Activated gamma-delta T cell treated with Interleukin-2 at 50 U/mL for 16 hours (primary cell): ENCODE data around the gene CALN1.

ENCODE experiments used
- DNase-seq: peaks from one replicate; pipeline ENCODE4 v3.0.0-alpha.2; 2020

Gene CALN1

DNA sequence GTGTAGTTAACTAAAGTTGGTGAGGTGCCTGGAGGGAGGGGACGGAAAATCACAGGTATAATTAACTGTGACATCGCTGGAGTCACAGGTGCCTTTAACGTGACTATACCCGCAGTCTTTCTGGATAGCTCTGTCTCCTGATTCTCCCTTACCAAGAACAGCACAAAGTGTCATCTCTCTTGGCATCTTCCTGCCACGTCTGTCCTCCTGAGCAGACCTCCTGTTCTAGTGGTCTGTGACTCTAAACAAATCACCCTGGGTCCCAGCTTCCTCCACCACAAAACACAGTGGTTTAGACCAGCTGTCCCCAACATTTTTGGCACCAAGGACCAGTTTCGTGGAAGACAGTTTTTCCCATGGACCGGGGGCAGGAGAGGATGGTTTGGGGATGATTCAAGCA, 90.5 kb downstream of the CALN1 start:
- no peak for DNase-seq

DNA sequence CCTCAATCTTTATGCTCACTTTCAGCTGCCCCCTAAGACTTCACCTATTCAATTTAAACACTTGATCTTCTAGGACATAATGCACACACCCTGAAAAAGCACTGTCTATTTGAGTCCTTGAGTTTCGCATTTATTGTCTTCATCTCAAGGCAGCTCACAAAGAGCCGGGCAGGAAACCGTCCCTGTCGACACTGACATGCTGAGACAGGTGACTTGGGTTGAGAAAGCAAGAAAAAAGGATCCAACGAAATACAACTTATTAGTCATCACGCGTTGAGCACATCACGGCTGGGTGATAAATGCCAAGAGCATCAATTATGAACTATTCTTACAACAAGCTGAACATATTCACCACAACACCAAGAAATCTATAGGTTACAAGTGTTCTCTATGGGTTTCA, 91.1 kb downstream of the CALN1 start:
- DNase-seq, result no peak

DNA sequence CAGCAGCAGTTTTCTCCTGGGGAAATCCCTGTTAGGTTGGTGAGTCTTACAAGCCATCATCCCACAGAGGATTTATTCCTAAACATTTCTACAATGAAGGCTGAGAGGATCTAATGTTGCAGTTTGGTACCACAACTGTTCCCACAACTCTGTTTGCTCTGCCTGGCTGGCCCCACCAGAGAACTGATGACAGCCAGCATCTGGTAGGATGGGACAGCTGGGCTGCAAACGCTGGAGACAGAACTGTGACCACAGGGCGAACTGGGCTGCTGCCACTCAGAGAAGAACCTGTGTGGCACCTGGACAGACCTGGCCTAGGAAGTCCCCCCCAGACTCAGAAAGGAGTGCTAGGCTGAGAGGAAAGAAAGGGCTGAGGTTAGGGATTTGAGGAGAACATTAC, 94.8 kb downstream of the CALN1 start:
- no peak for DNase-seq

DNA sequence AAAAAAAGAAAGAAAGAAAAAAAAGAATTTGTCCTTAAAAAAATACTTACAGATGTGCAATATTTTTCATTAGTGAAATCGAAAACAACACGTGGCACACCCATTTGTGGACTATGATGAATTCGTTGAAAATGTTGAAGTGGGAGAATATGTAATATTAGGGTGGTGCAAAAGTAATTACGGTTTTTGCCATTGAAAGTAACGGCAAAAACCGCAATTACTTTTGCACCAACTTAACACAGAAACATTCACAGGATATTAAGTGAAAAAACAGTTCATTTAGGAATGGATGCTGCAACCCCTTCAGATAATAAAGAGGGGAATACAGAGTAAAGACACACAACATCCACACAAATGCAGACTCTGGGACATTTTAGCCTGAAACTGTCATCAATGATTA, 96.0 kb downstream of the CALN1 start:
- DNase-seq, result no peak

DNA sequence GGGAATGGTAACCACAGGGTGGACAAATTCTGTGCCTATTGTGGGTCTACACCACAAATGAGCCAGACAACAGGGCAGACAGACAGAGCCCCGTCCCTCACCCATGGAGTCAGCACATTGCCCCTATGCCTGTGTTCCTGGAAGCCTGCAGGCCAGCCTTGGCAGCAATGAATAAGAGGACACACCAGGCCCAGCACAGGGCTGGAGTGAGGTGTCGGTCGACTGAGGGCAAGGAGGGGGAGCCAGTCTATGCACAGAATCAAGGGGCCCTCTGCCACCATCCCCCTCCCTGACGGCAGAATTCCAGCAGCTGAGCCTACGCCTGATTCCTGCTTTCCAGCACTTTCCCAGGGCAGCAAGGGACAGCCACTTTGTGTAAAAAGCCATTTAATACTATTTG, 98.2 kb downstream of the CALN1 start:
- no peak for DNase-seq

DNA sequence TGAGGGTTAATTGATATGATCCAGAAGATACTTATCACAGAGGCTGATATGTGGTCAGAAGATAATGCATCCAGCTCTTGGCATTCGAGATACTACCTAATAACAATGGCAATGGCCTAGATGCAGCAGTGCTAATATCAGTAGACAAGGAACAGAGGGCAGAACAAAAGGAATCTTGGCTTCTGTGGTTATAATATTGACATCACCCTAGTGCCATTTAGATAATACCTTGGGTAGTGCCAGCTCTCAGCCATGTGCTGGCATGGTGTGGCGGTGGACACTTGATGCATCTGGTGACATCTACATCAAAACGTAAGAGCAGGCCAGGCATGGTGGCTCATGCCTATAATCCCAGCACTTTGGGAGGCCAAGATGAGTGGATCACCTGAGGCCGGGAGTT, 101.8 kb downstream of the CALN1 start:
- DNase-seq, result no peak

DNA sequence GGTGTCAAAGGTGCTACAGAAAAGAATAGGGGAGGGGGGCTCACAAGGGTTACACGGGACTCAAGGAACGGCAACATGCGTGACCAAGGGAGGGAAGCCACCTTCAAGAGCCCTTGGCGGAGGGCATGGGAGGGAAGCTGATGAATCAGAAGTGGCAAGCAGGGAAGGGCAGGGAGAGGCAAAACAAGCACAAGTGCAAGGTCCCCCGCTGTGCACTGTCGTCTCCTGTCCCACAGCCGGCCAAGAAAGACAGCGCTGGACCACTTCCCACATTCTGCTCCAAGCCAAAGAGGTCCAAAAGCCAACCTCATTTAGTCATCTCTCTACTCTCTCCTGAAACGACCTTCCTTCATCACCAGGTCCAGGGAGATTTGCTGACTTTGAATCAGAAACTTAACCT, 102.7 kb downstream of the CALN1 start:
- DNase-seq, result no peak

DNA sequence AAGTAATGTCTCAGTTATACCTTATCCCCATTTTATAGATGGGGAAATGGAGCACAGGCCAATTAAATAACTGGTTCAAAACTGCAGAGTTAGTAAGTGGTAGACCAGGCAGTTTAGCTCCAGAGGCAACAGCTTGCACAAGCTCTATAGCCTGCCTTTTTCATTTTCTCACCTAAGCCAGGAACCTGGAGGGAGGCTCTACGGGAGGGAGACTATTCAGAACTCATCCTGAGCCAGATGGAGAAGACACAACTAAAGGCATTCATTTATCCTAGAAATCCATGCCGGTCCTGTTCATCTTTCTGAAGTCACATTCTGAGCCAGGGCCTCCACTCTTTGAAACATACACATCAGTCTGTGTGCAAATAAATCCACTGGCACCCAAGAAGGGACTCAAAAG, 103.2 kb downstream of the CALN1 start:
- DNase-seq, result no peak

DNA sequence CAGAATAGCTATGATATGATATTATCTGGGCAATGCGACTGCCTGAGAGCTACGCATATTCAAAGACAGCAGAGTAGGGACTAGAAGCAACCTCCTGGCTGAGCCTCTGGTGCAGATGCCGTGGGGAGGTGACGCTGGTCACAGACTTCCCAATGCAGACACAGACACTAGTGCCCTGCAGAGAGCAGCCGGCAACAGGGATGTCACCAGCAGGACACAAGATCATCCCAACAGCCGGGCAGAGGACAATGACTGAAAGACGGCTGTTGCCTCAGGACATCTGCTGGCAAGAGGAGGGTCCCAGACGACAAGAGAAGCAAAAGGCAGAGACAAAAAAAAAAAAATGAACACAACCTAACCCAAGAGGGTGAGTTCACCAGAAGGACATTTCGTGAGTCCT, 104.6 kb downstream of the CALN1 start:
- no peak for DNase-seq

DNA sequence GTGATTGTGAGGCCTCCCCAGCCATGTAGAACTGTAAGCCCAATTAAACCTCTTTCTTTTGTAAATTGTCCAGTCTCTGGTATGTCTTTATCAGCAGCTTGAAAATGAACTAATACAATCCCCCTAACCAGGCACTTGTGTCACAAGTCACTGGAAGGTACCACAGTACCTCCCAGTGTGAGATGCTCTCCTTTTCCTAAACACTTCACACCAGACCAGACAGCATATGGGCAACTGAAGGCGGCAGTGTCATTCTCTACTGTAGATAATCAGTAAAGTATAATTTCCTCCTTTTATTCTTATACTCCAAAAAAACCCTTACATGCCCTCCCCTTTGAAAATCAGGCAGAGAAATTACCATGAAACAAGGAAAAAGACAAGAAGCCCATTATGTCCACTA, 113.2 kb downstream of the CALN1 start:
- no peak for DNase-seq

DNA sequence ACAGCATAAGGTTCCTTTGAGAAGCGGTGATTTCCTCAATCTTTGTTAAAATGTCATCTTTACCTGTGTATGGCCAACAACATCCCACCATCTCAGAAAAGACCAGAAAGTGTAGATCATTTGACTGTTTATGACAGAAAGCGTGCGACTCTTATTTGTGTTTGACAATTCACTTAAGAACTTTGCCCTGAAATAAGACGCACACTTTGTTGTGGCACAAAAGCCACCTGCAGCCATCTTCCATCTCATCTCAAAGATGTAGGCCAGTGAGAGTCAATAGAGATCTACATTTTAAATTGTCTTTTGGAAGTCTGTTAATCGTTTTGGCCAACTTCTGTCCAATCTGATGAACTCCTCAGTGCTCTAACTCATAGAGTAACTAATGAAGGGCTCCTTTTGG, 114.0 kb downstream of the CALN1 start:
- DNase-seq, result no peak

DNA sequence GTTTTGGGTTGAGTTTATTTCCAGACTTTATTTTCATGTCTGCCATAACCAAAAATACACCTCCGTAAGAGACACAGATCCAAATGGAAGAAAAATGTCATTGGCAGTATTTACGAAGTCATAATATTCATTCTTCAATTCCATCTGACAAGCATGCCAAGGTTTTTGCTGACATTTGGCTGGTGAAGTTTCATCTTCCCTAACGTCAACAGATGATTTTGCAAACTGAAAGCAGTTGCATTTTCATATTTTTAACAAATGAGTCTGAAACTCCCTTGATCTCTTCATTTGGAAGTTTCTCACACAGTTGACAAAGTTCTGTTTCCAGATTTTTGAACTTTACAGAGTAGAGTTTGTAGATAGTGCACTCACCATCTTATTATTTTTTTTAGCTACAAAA, 114.5 kb downstream of the CALN1 start:
- DNase-seq, result no peak

DNA sequence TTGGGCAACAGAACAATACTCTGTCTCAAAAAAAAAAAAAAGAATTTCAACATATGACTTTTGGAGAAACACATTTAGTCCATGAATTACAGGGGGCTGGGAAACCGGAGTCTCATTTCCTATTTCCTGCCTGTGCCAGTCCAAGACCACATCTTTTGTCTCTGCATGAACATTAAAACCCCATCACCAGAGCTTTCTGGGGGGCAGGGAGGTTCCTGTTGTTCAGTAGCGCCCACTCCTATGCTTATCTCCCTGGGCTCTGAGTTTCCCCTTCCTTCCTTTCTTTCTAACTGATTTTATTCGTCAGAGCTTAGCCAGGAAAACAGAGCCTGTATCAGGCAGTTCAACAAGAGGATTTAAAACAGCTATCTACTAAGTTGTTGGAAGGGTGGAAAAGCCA, 119.3 kb downstream of the CALN1 start:
- no peak for DNase-seq

DNA sequence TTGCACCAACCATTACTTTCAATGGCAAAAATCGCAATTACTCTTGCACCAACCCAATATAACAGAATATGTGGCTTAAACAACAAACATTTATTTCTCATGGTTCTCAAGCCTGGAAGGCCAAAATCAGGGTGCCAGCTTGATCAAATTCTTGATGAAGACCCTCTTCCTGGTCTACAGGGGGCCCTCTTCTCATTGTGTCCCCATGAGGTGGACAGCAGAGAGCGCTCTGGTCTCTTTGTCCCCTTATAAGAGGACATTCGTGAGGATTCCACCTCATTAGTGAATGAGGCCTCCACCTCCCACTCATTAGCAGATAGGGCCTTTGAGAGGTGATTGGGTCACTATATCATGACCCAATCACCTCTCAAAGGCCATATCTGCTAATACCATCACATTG, 120.0 kb downstream of the CALN1 start:
- no peak for DNase-seq

DNA sequence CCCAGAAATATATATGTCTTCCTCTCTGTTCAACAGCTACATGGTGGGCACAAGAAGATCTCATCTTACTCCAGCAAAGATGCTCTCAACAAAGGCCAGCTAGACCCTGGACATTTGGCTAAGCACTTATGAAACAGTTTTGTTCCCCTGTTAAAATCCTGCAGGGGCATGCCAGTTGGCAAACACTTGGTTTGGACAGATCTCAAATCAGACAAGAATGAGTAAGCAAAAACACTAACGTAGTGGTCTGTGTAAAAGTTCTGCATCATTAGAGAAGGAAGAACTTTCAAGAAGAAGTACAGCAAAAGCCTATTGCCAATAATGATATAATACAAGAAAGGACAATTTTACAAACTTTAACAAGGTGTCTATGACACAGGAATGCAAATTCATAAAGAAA, 125.6 kb downstream of the CALN1 start:
- DNase-seq, result no peak

DNA sequence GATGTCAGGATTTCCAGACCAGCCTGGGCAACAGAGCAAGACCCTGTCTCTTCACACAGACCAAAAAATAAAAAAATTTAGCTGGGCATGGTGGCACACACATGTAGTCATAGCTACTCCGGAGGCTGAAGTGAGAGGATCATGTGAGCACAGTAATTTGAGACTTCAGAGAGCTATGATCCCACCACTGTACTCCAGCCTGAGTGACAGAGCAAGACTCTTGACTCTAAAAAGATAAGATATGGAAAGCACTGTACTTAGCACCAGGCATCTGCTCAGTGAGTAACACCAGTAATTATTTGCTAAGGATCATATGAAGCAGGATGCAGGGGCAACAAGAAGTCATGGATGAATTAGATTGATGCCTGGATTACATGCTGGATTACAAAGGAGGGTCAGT, 128.8 kb downstream of the CALN1 start:
- DNase-seq, result no peak

DNA sequence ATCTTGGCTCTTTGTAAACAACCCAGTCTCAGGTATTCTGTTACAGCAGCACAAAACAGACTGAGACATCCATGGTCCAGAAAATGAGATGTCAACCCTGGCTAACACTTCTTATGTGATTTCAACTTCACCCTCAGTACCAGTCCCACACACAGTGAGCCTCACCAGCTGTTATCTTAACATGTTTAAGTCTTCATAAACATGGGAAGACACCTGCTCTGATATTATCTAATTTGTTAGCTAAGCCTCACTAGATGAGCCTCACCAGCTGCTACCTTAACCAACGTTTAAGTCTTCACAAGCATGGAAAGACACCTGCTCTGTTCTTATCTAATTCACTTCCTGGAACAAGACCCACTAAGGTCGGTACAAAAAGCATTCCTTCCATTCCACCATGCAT, 130.8 kb downstream of the CALN1 start:
- DNase-seq, result no peak

DNA sequence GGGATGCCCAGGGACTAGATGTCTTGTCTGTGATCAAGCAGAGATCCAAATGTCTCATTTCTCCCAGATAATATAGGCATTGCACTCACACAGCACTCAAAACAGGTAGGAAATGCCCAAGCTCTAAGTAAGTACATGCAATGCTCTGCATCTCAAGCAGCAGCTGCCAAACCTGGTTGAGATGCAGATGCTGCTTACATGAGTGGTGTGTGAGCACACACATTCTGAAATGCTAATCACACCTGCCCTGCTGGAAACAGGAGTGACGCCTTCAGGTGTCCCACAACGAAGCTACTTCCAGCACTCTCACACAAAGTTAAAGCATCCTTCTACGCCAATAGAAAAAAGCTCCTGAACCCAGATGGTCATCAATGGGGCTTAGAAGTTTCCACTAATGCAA, 132.9 kb downstream of the CALN1 start:
- DNase-seq, result no peak

DNA sequence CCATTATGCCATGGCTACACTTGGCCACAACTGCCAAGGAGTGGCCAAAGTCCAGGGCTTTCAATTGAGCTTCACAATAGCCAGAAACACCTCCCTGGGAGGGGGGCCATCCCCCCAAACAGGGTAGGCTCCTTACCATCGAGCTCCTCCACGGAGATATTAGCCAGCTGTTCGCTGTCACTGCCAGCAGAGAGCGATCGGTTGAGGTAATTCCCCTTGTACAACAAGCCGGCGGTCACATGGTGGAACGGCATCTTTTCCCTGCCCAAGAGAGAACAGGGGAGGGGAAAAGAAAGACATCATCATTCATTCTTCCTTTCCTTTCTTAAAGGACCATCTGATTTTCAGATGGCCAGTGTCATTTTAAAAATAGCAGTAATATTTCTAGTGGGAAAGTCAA, 133.6 kb downstream of the CALN1 start:
- DNase-seq, result no peak

DNA sequence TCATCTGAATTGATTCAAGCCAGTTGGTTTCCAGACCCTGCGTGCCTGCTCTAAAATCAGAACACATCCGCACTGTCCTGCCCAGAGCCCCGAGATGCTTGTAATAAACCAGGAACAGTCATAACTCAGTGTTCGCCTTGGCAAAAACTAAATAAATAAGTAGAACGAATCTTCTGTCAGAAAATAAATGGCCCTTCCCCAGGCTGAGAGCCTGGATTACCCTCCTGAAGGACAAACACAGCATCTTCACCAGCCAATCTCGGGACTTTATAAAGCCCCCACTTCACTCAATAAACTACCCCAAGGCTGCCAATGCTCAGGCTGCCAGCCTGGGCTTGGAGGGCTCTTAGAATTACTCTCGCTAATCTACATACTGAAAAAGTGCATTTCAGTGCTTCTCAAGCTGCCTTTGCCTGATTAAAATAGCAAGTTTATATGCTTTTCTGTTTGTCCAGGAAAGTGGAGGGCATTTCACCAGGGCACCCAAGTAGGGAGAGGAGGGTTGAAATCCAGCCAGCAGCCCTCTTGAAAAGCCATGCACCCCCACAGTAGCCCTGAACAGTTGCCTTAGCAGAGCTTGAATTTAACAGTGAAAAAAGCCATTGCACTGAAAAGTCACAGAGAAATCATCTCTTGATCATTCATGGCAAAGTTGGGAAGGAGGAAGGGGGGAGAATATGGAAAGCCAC, 136.6 kb downstream of the CALN1 start:
- DNase-seq, result no peak

DNA sequence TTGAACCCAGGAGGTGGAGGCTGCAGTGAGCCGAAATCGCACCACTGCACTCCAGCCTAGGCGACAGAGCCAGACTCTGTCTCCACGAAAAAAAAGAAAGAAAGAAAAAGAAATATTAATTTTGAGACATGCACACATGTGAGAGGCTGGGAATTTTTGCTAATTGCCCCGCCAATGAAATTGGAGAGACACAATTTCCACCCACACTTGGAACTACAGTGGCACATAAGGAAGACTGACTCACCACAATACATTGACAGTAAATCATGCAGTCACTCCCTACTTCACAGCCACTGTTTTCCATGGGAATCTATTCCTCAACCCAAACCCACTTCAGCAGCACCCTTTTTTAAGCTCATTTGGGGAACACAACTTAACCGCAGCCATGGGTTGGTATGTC, 139.7 kb downstream of the CALN1 start:
- DNase-seq, result no peak

DNA sequence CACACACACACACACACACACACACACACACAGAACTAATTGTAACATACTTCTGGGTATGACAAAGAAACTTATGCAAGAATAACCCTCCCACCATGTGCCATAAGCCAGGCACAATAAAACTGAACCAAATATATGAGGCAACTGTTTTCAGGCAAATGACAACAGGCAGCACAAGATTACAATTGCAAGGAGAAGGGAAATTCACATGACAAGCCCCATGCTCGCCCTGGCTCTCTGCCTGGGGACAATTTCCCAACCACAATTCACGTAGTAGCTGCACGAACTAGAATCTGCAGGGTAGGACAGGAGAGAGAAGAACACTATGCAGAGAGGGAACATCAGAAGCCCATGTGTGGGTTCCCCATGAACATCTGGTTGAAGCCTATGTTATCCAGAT, 143.3 kb downstream of the CALN1 start:
- DNase-seq, result no peak

DNA sequence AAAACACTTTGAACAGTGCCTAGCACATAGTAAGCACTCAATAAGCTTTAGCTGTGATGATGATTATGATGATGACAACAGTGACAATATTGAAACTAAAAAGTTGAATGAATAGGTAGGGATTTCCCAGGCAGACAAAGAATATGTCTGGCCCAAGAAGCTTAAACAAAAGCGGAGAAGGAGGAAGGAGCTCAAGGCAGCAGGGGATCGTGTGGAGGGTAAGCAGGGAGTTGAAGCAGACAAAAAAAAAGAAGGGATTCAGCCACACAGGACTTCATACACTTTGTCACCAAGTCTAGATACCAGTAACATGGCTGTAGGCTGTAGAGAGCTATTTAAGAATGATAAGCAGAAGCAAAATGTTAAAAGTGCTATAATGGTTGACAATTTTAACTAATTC, 144.0 kb downstream of the CALN1 start:
- DNase-seq, result no peak

DNA sequence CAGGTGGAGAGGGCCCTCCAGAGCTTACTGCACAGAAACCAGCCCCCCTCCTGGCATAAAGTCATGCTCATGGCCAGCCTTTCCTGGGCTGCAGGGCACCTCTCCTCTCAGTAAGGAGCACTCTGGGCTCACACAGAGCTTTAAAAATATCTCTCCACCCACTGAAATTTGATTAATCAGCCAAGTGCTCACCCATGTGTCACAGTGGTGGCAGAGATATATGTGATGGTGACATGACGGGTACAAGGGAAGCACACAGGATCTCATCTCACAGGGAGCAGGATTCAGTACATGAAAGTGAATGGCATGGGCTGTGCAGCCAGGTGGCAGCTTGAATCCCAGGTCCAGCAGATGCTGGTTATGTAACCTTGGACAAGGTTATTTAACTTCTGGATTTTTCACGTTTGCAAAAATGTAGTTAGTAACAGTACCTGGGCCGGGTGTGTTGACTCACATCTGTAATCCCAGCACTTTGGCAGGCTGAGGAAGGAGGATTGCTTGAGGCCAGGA, 144.8 kb downstream of the CALN1 start:
- no peak for DNase-seq

DNA sequence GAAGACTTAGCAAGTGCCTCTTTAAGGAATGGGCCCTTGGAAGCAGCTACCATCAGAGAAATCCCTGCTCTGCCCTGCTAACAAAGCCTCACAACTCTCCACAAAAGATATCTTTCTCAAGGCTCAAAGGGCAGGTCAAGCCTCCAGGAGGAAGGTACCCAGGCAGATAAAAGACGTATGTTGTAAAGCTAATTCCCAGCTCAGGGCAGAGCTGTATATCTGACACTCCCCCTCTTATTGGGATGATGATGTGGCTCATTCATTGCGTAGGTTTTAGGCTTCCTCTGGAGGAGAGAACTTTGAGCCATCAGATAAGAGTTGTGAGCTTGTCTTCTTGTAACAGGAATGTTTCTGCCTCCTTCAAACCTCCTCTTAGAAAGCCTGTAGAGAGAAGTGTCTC, 145.4 kb downstream of the CALN1 start:
- DNase-seq, result no peak
